HepG2 (cell line): ENCODE data around the gene DDX10. TPM values are rescaled to one million over a fixed set of nuclear protein-coding genes. Genes with fewer than 3 reads are reported as not detected.

Source experiments
- ATAC-seq: fragments of 200-7000 bp; cut with Tn5 transposase; 3 replicates; pipeline ENCODE4 v1.9.1; 2020; ENCODE audit warnings: mild to moderate bottlenecking, moderate library complexity
- BruUV-seq: library from RNA; stranded (reverse); fragments of 400-500 nt; replicated peaks from 2 replicates; lab custom pipeline; 2021; lab: Mats Ljungman, UMichigan
- CTCF ChIA-PET: fragments of 300-600 bp; formaldehyde crosslinking; extraction: SDS; loops from one replicate; lab custom pipeline; 2021; ENCODE audit warnings: low total read pairs, inconsistent platforms, low intra/inter-chr PET ratio; lab: Yijun Ruan, JAX
- POLR2A ChIA-PET: fragments of 350-600 bp; sonication (Branson Sonifier 250); formaldehyde crosslinking; loops from one replicate; lab custom pipeline; 2020; ENCODE audit warnings: antibody characterized with exemption, inconsistent platforms; lab: Yijun Ruan, JAX
- DNase-seq: peaks from one replicate; pipeline ENCODE4 v3.0.0-alpha.2; 2015; ENCODE audit warnings: low spot score
- FAIRE-seq: peaks from 3 replicates; lab custom pipeline; 2011; peaks lifted over from hg19 to GRCh38; lab: Jason Lieb, UNC
- H2AFZ ChIP-seq: one replicate; pipeline ENCODE4 v1.6.1; 2011; ENCODE audit warnings: low read length, inconsistent platforms
- H3K27ac ChIP-seq: fragments of 300-600 bp; 3 replicates; pipeline ENCODE4 v1.8.0; 2011; ENCODE audit warnings: mixed run types, mild to moderate bottlenecking, mixed read lengths, low read length, inconsistent platforms; ENCODE audit not compliant: insufficient read depth; ENCODE audit errors: extremely low read length
- H3K27me3 ChIP-seq, 2 experiments: fragments of 200-600 bp in 1 of 2; 2 replicates in 1 of 2; 3 replicates in 1 of 2; pipeline versions ENCODE4 v1.6.0 to v1.8.0; 2011; ENCODE audit warnings: low read length in 2 of 2, mild to moderate bottlenecking in 2 of 2, moderate library complexity in 2 of 2, inconsistent platforms in 1 of 2; ENCODE audit not compliant: insufficient read depth in 2 of 2, control insufficient read depth in 1 of 2
- H3K36me3 ChIP-seq, 2 experiments: fragments of 200-600 bp in 1 of 2; replicated peaks in 1 of 2; 2 replicates in 1 of 2; 3 replicates in 1 of 2; pipeline versions ENCODE4 v1.5.1 to v1.8.0; 2011; ENCODE audit warnings: low read length in 2 of 2, inconsistent platforms in 1 of 2; ENCODE audit not compliant: insufficient read depth in 2 of 2, control insufficient read depth in 1 of 2
- H3K4me1 ChIP-seq: 2 replicates; pipeline ENCODE4 v1.5.1; 2012; ENCODE audit warnings: low read length, inconsistent platforms; ENCODE audit not compliant: insufficient read depth
- H3K4me2 ChIP-seq: 2 replicates; pipeline ENCODE4 v1.6.0; 2011; ENCODE audit warnings: low read depth, low read length, inconsistent platforms
- H3K4me3 ChIP-seq, 3 experiments: fragments of 200-600 bp in 1 of 3; sonication (generic), shearing (Covaris generic) in 1 of 3; replicated peaks in 1 of 3; 2 replicates each; pipeline ENCODE4 v1.5.1; 2011 to 2016; ENCODE audit warnings: low read length in 3 of 3, inconsistent platforms in 2 of 3, low read depth in 2 of 3, mild to moderate bottlenecking in 2 of 3, control low read depth in 1 of 3, mixed read lengths in 1 of 3; ENCODE audit not compliant: insufficient read depth in 1 of 3
- H3K79me2 ChIP-seq: one replicate; pipeline ENCODE4 v1.6.1; 2011; ENCODE audit warnings: low read length, inconsistent platforms; ENCODE audit not compliant: insufficient read depth
- H3K9ac ChIP-seq: 2 replicates; pipeline ENCODE4 v1.6.0; 2011; ENCODE audit warnings: mild to moderate bottlenecking, low read depth, low read length, inconsistent platforms; ENCODE audit not compliant: insufficient read depth
- H3K9me3 ChIP-seq: 2 replicates; pipeline ENCODE4 v1.5.1; 2012; ENCODE audit warnings: mild to moderate bottlenecking, low read length
- H4K20me1 ChIP-seq: 2 replicates; pipeline ENCODE4 v1.6.0; 2011; ENCODE audit warnings: inconsistent platforms, mild to moderate bottlenecking, low read length, moderate library complexity; ENCODE audit not compliant: insufficient read depth
- CHCHD3 ChIP-seq: sonication (generic); formaldehyde crosslinking; IDR thresholded peaks from 2 replicates; pipeline ENCODE4 v1.8.0; 2022; ENCODE audit warnings: mild to moderate bottlenecking, missing genetic modification reagents, moderate library complexity
- SP5 ChIP-seq: IDR thresholded peaks from 2 replicates; pipeline ENCODE4 v1.6.1; 2016; ENCODE audit warnings: low read depth, borderline replicate concordance
- ZKSCAN5 ChIP-seq: sonication (generic); formaldehyde crosslinking; IDR thresholded peaks from 2 replicates; pipeline ENCODE4 v1.5.1; 2020; ENCODE audit warnings: mild to moderate bottlenecking, missing genetic modification reagents
- ZNF781 ChIP-seq: sonication (generic); formaldehyde crosslinking; IDR thresholded peaks from 2 replicates; pipeline ENCODE4 v1.5.1; 2020; ENCODE audit warnings: borderline replicate concordance, mild to moderate bottlenecking, missing genetic modification reagents; ENCODE audit errors: not compliant biosample characterization
- WGBS: methylation state at CpG from one replicate; pipeline ENCODE4 v1.1.6; 2017; ENCODE audit warnings: low lambda C conversion rate; 5-methylcytosine and 5-hydroxymethylcytosine counted together
- in situ Hi-C: cut with HindIII; loops from 2 replicates; pipeline ENCODE4 v1.10.0; 2017; ENCODE audit warnings: low pct_unique_long_range_greater_than_20kb; ENCODE audit not compliant: extremely low pct_ligation_motif_present
- intact Hi-C: fragments of 100-400 bp; cut with micrococcal nuclease; formaldehyde crosslinking; loops from one replicate; pipeline ENCODE4 v1.10.0; 2022; ENCODE audit not compliant: unreplicated experiment
- polyA plus RNA-seq, 8 experiments: library from polyadenylated mRNA; depleted of rRNA in 3 of 8; stranded (reverse) in 7 of 8; unstranded in 1 of 8; fragments of >200 nt; fragmentation: Illumina TruSeq in 4 of 8; extraction: Trizol in 4 of 8; gene quantifications; 2 replicates each; pipeline versions ENCODE4 v1.2.1 to v1.2.3, GENCODE V29; 2011 to 2016; ENCODE audit warnings: low read depth in 4 of 8, missing spikeins in 1 of 8, mixed read lengths in 1 of 8; ENCODE audit not compliant: insufficient read depth in 1 of 8
- total RNA-seq, 5 experiments: library from RNA; depleted of rRNA; stranded (reverse); fragments of >200 nt; fragmentation: Illumina TruSeq; extraction: Trizol; gene quantifications; 2 replicates each; pipeline ENCODE4 v1.2.3, GENCODE V29; 2016; ENCODE audit warnings: low read depth in 1 of 5
- TF ChIP-seq, protein P1 (sequence below): sonication (generic); formaldehyde crosslinking; IDR thresholded peaks from 2 replicates; pipeline ENCODE4 v1.4.0; 2020; ENCODE audit warnings: mild to moderate bottlenecking, missing genetic modification reagents
- TF ChIP-seq, protein P2 (sequence below): IDR thresholded peaks from 2 replicates; pipeline ENCODE4 v1.6.1; 2012; ENCODE audit warnings: low read length, improper control_type of control experiment

DDX10 gene
- total and polyA plus RNA-seq, 2 of the 13 experiments (the other 11 are each of a cell fraction or from before 2014, with no cell fraction given), result 17.0 to 32.0 TPM

DNA sequence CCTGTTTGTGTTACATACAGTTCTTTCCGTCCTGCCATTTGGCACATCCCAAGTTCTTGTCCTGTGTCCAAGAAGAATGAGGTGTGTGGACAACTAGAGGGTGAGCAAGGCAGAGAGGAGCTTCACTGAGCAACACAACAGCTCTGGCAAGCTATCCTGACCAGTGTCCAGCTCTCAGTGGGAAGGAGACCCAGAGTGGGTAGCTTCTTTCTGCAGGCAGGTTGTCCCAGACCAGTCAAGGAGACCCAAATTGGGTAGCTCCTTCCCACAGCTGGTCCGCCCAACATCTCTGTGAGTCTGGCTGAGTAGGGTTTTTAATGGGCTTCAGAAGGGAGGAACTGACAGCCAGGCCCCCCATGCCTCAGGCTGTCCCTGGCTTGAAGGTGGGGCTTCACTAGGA, 36.1 kb upstream of the DDX10 start:
- no peaks in the 10 kb centered on the region for H3K36me3 ChIP-seq
- CTCF ChIA-PET, result no interaction called here
- no TSS peak for BruUV-seq
- no peak overlapping the region for H3K27ac ChIP-seq
- H3K4me1 ChIP-seq, result no peaks in the 10 kb centered on the region
- ATAC-seq, result no peak
- intact Hi-C loops, result no loop called here
- no peak overlapping the region for H3K4me3 ChIP-seq
- no peaks in the 10 kb centered on the region for H3K9me3 ChIP-seq
- FAIRE-seq, result no peak
- no peak overlapping the region for H3K9ac ChIP-seq
- H4K20me1 ChIP-seq, result no peaks in the 10 kb centered on the region
- DNase-seq, result no peak
- WGBS, result 33% methylated on average over 1 of the region's 2 CpGs
- TF ChIP-seq, protein P1, sequence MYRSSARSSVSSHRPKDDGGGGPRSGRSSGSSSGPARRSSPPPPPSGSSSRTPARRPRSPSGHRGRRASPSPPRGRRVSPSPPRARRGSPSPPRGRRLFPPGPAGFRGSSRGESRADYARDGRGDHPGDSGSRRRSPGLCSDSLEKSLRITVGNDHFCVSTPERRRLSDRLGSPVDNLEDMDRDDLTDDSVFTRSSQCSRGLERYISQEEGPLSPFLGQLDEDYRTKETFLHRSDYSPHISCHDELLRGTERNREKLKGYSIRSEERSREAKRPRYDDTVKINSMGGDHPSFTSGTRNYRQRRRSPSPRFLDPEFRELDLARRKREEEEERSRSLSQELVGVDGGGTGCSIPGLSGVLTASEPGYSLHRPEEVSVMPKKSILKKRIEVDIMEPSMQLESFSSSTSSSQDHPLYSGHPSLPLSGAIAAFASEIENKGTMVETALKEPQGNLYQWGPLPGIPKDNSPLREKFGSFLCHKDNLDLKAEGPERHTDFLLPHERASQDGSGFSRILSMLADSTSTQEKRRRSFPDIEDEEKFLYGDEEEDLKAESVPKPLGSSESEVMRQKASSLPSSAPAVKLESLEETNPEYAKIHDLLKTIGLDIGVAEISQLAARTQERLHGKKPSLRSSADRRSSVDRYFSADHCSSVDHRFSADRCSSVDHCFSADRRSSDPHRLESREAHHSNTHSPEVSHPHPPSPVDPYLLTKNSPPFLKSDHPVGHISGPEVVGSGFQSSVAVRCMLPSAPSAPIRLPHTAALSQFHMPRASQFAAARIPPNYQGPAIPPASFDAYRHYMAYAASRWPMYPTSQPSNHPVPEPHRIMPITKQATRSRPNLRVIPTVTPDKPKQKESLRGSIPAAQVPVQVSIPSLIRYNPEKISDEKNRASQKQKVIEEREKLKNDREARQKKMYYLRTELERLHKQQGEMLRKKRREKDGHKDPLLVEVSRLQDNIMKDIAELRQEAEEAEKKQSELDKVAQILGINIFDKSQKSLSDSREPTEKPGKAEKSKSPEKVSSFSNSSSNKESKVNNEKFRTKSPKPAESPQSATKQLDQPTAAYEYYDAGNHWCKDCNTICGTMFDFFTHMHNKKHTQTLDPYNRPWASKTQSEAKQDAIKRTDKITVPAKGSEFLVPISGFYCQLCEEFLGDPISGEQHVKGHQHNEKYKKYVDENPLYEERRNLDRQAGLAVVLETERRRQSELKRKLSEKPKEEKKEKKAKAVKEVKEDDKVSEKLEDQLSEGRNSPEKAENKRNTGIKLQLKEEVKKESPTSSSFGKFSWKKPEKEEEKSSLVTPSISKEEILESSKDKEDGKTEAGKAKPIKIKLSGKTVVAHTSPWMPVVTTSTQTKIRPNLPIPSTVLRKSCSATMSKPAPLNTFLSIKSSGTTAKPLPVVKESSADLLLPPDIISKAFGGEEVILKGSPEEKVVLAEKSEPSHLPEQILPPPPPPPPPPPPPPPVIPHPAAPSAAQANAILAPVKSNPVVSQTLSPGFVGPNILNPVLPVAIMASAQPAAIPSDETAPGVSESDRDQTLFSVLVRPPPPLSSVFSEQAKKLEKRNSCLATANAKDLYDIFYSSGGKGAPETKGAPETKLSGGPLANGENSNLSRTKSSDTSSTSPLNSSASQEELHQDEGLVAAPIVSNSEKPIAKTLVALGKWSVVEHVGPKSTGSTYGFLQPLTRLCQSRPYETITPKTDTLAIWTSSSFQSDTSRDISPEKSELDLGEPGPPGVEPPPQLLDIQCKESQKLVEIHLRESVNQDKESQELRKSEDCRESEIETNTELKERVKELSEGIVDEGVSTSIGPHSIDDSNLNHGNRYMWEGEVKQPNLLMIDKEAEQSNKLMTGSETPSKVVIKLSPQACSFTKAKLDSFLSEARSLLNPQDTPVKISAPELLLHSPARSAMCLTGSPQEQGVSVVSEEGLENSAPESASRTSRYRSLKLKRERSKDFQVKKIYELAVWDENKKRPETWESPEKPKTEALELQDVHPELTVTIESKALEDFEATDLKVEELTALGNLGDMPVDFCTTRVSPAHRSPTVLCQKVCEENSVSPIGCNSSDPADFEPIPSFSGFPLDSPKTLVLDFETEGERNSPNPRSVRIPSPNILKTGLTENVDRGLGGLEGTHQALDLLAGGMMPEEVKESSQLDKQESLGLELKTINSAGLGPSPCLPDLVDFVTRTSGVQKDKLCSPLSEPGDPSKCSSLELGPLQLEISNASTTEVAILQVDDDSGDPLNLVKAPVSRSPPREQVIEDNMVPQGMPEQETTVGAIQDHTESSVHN, result no peak
- TF ChIP-seq SP5 (CRISPR knock-in tag) (no peak), ZKSCAN5 (CRISPR knock-in tag) (no peak), CHCHD3 (CRISPR knock-in tag) (no peak), ZNF781 (CRISPR knock-in tag) (no peak)
- TF ChIP-seq, protein P2, sequence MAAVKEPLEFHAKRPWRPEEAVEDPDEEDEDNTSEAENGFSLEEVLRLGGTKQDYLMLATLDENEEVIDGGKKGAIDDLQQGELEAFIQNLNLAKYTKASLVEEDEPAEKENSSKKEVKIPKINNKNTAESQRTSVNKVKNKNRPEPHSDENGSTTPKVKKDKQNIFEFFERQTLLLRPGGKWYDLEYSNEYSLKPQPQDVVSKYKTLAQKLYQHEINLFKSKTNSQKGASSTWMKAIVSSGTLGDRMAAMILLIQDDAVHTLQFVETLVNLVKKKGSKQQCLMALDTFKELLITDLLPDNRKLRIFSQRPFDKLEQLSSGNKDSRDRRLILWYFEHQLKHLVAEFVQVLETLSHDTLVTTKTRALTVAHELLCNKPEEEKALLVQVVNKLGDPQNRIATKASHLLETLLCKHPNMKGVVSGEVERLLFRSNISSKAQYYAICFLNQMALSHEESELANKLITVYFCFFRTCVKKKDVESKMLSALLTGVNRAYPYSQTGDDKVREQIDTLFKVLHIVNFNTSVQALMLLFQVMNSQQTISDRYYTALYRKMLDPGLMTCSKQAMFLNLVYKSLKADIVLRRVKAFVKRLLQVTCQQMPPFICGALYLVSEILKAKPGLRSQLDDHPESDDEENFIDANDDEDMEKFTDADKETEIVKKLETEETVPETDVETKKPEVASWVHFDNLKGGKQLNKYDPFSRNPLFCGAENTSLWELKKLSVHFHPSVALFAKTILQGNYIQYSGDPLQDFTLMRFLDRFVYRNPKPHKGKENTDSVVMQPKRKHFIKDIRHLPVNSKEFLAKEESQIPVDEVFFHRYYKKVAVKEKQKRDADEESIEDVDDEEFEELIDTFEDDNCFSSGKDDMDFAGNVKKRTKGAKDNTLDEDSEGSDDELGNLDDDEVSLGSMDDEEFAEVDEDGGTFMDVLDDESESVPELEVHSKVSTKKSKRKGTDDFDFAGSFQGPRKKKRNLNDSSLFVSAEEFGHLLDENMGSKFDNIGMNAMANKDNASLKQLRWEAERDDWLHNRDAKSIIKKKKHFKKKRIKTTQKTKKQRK, result no peak
- TF ChIP-seq, all 625 proteins: peak for 0
- POLR2A ChIA-PET, result no interaction called here
- in situ Hi-C loops, result no loop called here
- no peak overlapping the region for H3K4me2 ChIP-seq
- H3K79me2 ChIP-seq, result no peaks in the 10 kb centered on the region
- H2AFZ ChIP-seq, result no peak overlapping the region
- no peaks in the 10 kb centered on the region for H3K27me3 ChIP-seq
